Measurements from ENCODE around the gene MTUS2.

Gene MTUS2

GRCh38 chr13:29476046-29476445 lies 655.9 kb downstream of the MTUS2 start:
- TF ChIP-seq, protein P1, sequence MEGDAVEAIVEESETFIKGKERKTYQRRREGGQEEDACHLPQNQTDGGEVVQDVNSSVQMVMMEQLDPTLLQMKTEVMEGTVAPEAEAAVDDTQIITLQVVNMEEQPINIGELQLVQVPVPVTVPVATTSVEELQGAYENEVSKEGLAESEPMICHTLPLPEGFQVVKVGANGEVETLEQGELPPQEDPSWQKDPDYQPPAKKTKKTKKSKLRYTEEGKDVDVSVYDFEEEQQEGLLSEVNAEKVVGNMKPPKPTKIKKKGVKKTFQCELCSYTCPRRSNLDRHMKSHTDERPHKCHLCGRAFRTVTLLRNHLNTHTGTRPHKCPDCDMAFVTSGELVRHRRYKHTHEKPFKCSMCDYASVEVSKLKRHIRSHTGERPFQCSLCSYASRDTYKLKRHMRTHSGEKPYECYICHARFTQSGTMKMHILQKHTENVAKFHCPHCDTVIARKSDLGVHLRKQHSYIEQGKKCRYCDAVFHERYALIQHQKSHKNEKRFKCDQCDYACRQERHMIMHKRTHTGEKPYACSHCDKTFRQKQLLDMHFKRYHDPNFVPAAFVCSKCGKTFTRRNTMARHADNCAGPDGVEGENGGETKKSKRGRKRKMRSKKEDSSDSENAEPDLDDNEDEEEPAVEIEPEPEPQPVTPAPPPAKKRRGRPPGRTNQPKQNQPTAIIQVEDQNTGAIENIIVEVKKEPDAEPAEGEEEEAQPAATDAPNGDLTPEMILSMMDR (IDR thresholded peaks at IDR 0.05; ENCODE audit: low read depth, low read length): no peak

DNA sequence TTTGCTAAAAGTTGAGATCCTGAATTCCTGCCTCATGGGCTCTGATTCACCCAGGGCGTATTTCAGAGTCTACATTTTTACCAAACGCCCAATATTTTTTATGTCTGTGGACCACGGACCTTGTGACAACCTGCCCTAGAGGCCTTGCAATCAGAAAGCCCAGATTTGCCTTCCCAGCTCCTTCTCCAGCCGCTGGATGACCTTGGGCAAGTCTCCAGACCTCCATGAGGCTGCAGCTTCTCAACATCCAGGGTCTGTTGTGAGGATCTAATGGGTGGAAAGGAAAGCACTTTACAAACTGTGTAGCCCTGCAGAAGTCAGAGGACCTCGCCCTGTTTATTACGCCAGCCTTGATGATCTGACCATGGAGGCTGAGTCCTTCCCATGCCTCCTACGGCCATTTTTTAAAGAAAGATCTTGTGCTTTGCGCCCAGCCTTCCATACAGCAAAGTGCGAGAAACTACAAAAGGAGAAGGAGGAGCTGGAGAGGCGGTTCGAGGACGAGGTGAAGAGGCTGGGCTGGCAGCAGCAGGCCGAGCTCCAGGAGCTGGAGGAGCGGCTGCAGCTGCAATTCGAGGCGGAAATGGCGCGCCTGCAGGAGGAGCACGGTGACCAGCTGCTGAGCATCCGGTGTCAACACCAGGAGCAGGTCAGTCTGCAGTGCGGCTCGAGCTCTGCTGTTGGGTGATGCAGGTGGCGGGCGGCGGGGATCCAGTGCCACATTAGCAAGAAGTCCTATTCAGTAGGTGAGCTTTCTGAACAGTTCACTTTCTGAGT lies 659.8 kb downstream of the MTUS2 start:
- DNase-seq (ENCODE audit: extremely low read depth, low read depth): no peak
- TF ChIP-seq, protein P1 (IDR thresholded peaks at IDR 0.05; ENCODE audit: low read depth, low read length): no peak

More at GRCh38 chr13:29476046-29476445, 655.9 kb downstream of the MTUS2 start:
- DNase-seq (ENCODE audit: extremely low read depth, low read depth): no peak

GRCh38 chr13:29480893-29481525 lies 660.9 kb downstream of the MTUS2 start:
- no peak for DNase-seq (ENCODE audit: extremely low read depth, low read depth)
- TF ChIP-seq, protein P1 (IDR thresholded peaks at IDR 0.05; ENCODE audit: low read depth, low read length): no peak

- DNase-seq (ENCODE audit: extremely low read depth, low read depth): no peak
- TF ChIP-seq, protein P1 (IDR thresholded peaks at IDR 0.05; ENCODE audit: low read depth, low read length): no peak
These were observed 661.5 kb downstream of the MTUS2 start for GRCh38 chr13:29481603-29482002.

GRCh38 chr13:29482504-29482903 lies 662.4 kb downstream of the MTUS2 start:
- DNase-seq (ENCODE audit: extremely low read depth, low read depth): no peak
- TF ChIP-seq, protein P1 (IDR thresholded peaks at IDR 0.05; ENCODE audit: low read depth, low read length): no peak

GRCh38 chr13:29483211-29483610 lies 663.1 kb downstream of the MTUS2 start:
- TF ChIP-seq, protein P1 (IDR thresholded peaks at IDR 0.05; ENCODE audit: low read depth, low read length): no peak
- DNase-seq (ENCODE audit: extremely low read depth, low read depth): no peak

DNA sequence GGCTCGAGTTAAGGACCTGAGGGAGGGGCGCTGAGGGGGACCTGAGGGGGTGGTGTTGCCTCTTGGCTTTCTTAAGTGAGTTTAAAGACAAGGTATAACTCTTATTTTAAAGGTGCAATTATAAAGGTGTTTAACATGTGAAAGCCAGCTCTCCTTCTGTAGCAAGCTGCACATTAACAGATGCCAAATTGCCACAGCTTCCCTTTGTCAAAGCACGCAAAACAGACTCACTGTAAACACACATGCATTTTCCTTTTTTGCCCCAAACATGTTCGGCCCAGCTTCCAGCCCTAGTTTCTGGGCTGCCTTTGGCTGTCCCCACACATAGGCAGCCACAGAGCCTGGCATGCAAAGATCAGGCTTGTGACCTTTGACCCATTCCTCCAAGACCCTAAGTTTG lies 663.5 kb downstream of the MTUS2 start:
- TF ChIP-seq, protein P1 (IDR thresholded peaks at IDR 0.05; ENCODE audit: low read depth, low read length): no peak
- no peak for DNase-seq (ENCODE audit: extremely low read depth, low read depth)

All from AG09319 (cell line).